Endothelial cell of umbilical vein (primary cell): ENCODE results near the gene SLC13A1. TPM values are rescaled to one million over a fixed set of nuclear protein-coding genes. Genes with fewer than 3 reads are reported as not detected.

Source experiments
- BruUV-seq: library from RNA; stranded (reverse); fragments of 400-500 nt; replicated peaks from 2 replicates; lab custom pipeline; 2021; lab: Mats Ljungman, UMichigan
- CTCF ChIA-PET: fragments of 300-600, 350-600 bp; sonication (Branson Sonifier 250); formaldehyde crosslinking; loops from one replicate; lab custom pipeline; 2021; ENCODE audit warnings: antibody characterized with exemption, inconsistent platforms; lab: Charles Lee
- POLR2A ChIA-PET: fragments of 300-600, 350-600 bp; sonication (Branson Sonifier 250); formaldehyde crosslinking; loops from one replicate; lab custom pipeline; 2021; ENCODE audit warnings: antibody characterized with exemption, inconsistent platforms; lab: Charles Lee
- DNase-seq: peaks from one replicate; pipeline ENCODE4 v3.0.0-alpha.2; 2011; ENCODE audit warnings: low read depth, low spot score
- FAIRE-seq: peaks from 2 replicates; lab custom pipeline; 2011; peaks lifted over from hg19 to GRCh38; lab: Jason Lieb, UNC
- H2AFZ ChIP-seq: 2 replicates; pipeline ENCODE4 v1.6.0; 2012; ENCODE audit warnings: low read depth, low read length, control low read depth, inconsistent platforms
- H3K27ac ChIP-seq: 2 replicates; pipeline ENCODE4 v1.5.1; 2011; ENCODE audit warnings: low read depth, mild to moderate bottlenecking, control low read depth, low read length, moderate library complexity; ENCODE audit not compliant: insufficient read depth
- H3K27me3 ChIP-seq, 2 experiments: 2 replicates each; pipeline versions ENCODE4 v1.6.0 to v1.6.1; 2011; ENCODE audit warnings: low read length in 2 of 2, mixed read lengths in 1 of 2; ENCODE audit not compliant: control insufficient read depth in 2 of 2, insufficient read depth in 2 of 2
- H3K36me3 ChIP-seq, 2 experiments: 2 replicates in 1 of 2; 3 replicates in 1 of 2; pipeline ENCODE4 v1.5.1; 2011; ENCODE audit warnings: low read length in 2 of 2, mild to moderate bottlenecking in 1 of 2, moderate library complexity in 1 of 2; ENCODE audit not compliant: control insufficient read depth in 2 of 2, insufficient read depth in 2 of 2; ENCODE audit errors: extremely low read depth in 1 of 2
- H3K4me1 ChIP-seq: 3 replicates; pipeline ENCODE4 v1.5.1; 2011; ENCODE audit warnings: mild to moderate bottlenecking, low read length; ENCODE audit not compliant: control insufficient read depth, insufficient read depth; ENCODE audit errors: extremely low read depth
- H3K4me2 ChIP-seq: 2 replicates; pipeline ENCODE4 v1.6.1; 2011; ENCODE audit warnings: low read length, control low read depth, mixed read lengths; ENCODE audit not compliant: insufficient read depth
- H3K4me3 ChIP-seq, 3 experiments: fragments of 200-600 bp in 1 of 3; sonication (generic), shearing (Covaris generic) in 1 of 3; replicated peaks in 1 of 3; 2 replicates each; pipeline ENCODE4 v1.5.1; 2011 to 2016; ENCODE audit warnings: control low read depth in 3 of 3, low read length in 3 of 3, mild to moderate bottlenecking in 2 of 3, inconsistent platforms in 1 of 3, low read depth in 1 of 3, moderate library complexity in 1 of 3; ENCODE audit not compliant: insufficient read depth in 1 of 3
- H3K79me2 ChIP-seq: 2 replicates; pipeline ENCODE4 v1.6.0; 2012; ENCODE audit warnings: low read length, inconsistent platforms; ENCODE audit not compliant: control insufficient read depth, insufficient read depth
- H3K9ac ChIP-seq: replicated peaks from 2 replicates; pipeline ENCODE3; 2011; ENCODE audit warnings: low read length, control low read depth; ENCODE audit not compliant: insufficient read depth; ENCODE audit errors: extremely low read depth
- H3K9me1 ChIP-seq: replicated peaks from 3 replicates; pipeline ENCODE4 v1.6.0; 2011; ENCODE audit warnings: mild to moderate bottlenecking, low read length; ENCODE audit not compliant: control insufficient read depth, insufficient read depth; ENCODE audit errors: extremely low read depth
- H3K9me3 ChIP-seq: replicated peaks from 2 replicates; pipeline ENCODE4 v1.5.1; 2012; ENCODE audit warnings: low read length, inconsistent platforms; ENCODE audit not compliant: control insufficient read depth, insufficient read depth
- H4K20me1 ChIP-seq: replicated peaks from 2 replicates; pipeline ENCODE3; 2011; ENCODE audit warnings: mild to moderate bottlenecking, low read length; ENCODE audit not compliant: control insufficient read depth, insufficient read depth; ENCODE audit errors: extremely low read depth
- CTCF ChIP-seq, 2 donors: IDR thresholded peaks; 1 replicate in 1 of 2; 2 replicates in 1 of 2; pipeline ENCODE4 v1.5.1; 2011; ENCODE audit warnings: low read length in 2 of 2, mild to moderate bottlenecking in 2 of 2, moderate library complexity in 2 of 2, control low read depth in 1 of 2, inconsistent platforms in 1 of 2, low read depth in 1 of 2; ENCODE audit not compliant: insufficient read depth in 1 of 2; ENCODE audit errors: extremely low read depth in 1 of 2
- EZH2 ChIP-seq: IDR thresholded peaks from 2 replicates; pipeline ENCODE4 v1.6.1; 2012; ENCODE audit warnings: borderline replicate concordance, low read depth, mild to moderate bottlenecking, moderate library complexity, low read length, inconsistent platforms; ENCODE audit not compliant: severe bottlenecking
- FOS ChIP-seq: IDR thresholded peaks from 2 replicates; pipeline ENCODE4 v1.6.1; 2011; ENCODE audit warnings: mild to moderate bottlenecking, low read length, moderate library complexity, borderline replicate concordance; ENCODE audit not compliant: insufficient read depth
- GATA2 ChIP-seq: IDR thresholded peaks from 2 replicates; pipeline ENCODE4 v1.7.0; 2011; ENCODE audit warnings: low read depth, mild to moderate bottlenecking, moderate library complexity, mixed read lengths, low read length; ENCODE audit not compliant: insufficient read length, insufficient read depth
- JUN ChIP-seq: IDR thresholded peaks from 2 replicates; pipeline ENCODE4 v1.6.1; 2011; ENCODE audit warnings: borderline replicate concordance, low read depth; ENCODE audit not compliant: insufficient read length, insufficient read depth
- MAX ChIP-seq: IDR thresholded peaks from 2 replicates; pipeline ENCODE4 v1.6.1; 2011; ENCODE audit not compliant: insufficient read depth, insufficient read length
- MYC ChIP-seq: IDR thresholded peaks from one replicate; pipeline ENCODE4 v1.6.1; 2011; ENCODE audit warnings: mild to moderate bottlenecking, low read depth, low read length
- POLR2A ChIP-seq: IDR thresholded peaks from 2 replicates; pipeline ENCODE4 v1.6.1; 2012; ENCODE audit warnings: low read depth, mild to moderate bottlenecking, control low read depth, low read length
- POLR2AphosphoS5 ChIP-seq: IDR thresholded peaks from 2 replicates; pipeline ENCODE4 v1.6.1; 2012; ENCODE audit warnings: low read depth, mild to moderate bottlenecking, control low read depth, low read length, moderate library complexity; ENCODE audit not compliant: insufficient read depth
- dilution Hi-C: fragments of 300-500 bp; cut with MboI; formaldehyde crosslinking; loops from one replicate; pipeline ENCODE4 v1.15.0; 2019; ENCODE audit warnings: low sequenced_read_pairs; ENCODE audit not compliant: extremely low pct_ligation_motif_present
- intact Hi-C: fragments of 100-400 bp; cut with micrococcal nuclease; formaldehyde crosslinking; loops from one replicate; pipeline ENCODE4 v1.10.0; 2022
- polyA plus RNA-seq, 4 experiments: library from polyadenylated mRNA; depleted of rRNA in 3 of 4; stranded (reverse) in 3 of 4; unstranded in 1 of 4; fragments of >200 nt; gene quantifications; 2 replicates each; pipeline versions ENCODE4 v1.2.1 to v1.2.3, GENCODE V29; 2011 to 2012; ENCODE audit warnings: missing spikeins in 1 of 4
- total RNA-seq: library from RNA; stranded (reverse); gene quantifications from 2 replicates; pipeline ENCODE4 v1.2.3, GENCODE V29; 2021

Gene SLC13A1
- total and polyA plus RNA-seq, 2 donors (not counting 3 experiments of a cell fraction or from before 2014, with no cell fraction given): not detected

GRCh38 chr7:123215350-123215749 lies 15.6 kb upstream of the SLC13A1 start:
- Histone ChIP-seq H4K20me1 (no peaks in the 10 kb centered on the region), H3K9me1 (no peaks in the 10 kb centered on the region), H3K4me1 (no peaks in the 10 kb centered on the region), H3K36me3 (no peaks in the 10 kb centered on the region), H3K9ac (no peak overlapping the region), H3K4me2 (no peak overlapping the region), H3K27ac (no peak overlapping the region), H3K4me3 (no peak overlapping the region), H2AFZ (no peak overlapping the region), H3K27me3 (no peaks in the 10 kb centered on the region), H3K9me3 (no peaks in the 10 kb centered on the region), H3K79me2 (no peaks in the 10 kb centered on the region)
- POLR2A ChIA-PET: no interaction called here
- CTCF ChIA-PET: no interaction called here
- FAIRE-seq: no peak
- BruUV-seq: no TSS peak
- dilution Hi-C loops (no loop called here), intact Hi-C loops (no loop called here)
- DNase-seq: no peak
- no peak for TF ChIP-seq FOS
- no peak for TF ChIP-seq MAX

- Histone ChIP-seq H3K79me2 (no peaks in the 10 kb centered on the region), H3K27me3 (no peaks in the 10 kb centered on the region), H3K9me1 (no peaks in the 10 kb centered on the region), H3K9me3 (no peaks in the 10 kb centered on the region), H4K20me1 (no peaks in the 10 kb centered on the region), H3K4me2 (no peak overlapping the region), H3K27ac (no peak overlapping the region), H3K4me1 (no peaks in the 10 kb centered on the region), H3K9ac (no peak overlapping the region), H3K4me3 (no peak overlapping the region), H3K36me3 (no peaks in the 10 kb centered on the region), H2AFZ (no peak overlapping the region)
- ChIA-PET POLR2A (no interaction called here), CTCF (interaction anchor here (0.9 kb wide), 1 partner anchor 156 kb away, joined by 3 read pairs; no protein-coding TSS in a partner anchor)
- DNase-seq: no peak
- BruUV-seq: no TSS peak
- FAIRE-seq: no peak
- TF ChIP-seq CTCF (IDR thresholded peaks at IDR 0.05; ENCODE audit: extremely low read depth in 1 of 2, insufficient read depth in 1 of 2, low read depth in 1 of 2, low read length in 2 of 2): no peak
- TF ChIP-seq FOS: no peak
- TF ChIP-seq JUN: no peak
- no peak for TF ChIP-seq POLR2AphosphoS5
- no peak for TF ChIP-seq MAX
- no peak for TF ChIP-seq MYC
- no peak for TF ChIP-seq EZH2
- no peak for TF ChIP-seq GATA2
- no peak for TF ChIP-seq POLR2A
- dilution Hi-C loops (no loop called here), intact Hi-C loops (no loop called here)
Measured at GRCh38 chr7:123211545-123211944, 11.8 kb upstream of the SLC13A1 start.
